Measurements from ENCODE around the gene RTN1. TPM values are rescaled to one million over a fixed set of nuclear protein-coding genes. Genes with fewer than 3 reads are reported as not detected.

The RTN1 gene, protein sequence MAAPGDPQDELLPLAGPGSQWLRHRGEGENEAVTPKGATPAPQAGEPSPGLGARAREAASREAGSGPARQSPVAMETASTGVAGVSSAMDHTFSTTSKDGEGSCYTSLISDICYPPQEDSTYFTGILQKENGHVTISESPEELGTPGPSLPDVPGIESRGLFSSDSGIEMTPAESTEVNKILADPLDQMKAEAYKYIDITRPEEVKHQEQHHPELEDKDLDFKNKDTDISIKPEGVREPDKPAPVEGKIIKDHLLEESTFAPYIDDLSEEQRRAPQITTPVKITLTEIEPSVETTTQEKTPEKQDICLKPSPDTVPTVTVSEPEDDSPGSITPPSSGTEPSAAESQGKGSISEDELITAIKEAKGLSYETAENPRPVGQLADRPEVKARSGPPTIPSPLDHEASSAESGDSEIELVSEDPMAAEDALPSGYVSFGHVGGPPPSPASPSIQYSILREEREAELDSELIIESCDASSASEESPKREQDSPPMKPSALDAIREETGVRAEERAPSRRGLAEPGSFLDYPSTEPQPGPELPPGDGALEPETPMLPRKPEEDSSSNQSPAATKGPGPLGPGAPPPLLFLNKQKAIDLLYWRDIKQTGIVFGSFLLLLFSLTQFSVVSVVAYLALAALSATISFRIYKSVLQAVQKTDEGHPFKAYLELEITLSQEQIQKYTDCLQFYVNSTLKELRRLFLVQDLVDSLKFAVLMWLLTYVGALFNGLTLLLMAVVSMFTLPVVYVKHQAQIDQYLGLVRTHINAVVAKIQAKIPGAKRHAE
- total RNA-seq: 0.41 and 0.79 TPM in 2 replicates

DNA sequence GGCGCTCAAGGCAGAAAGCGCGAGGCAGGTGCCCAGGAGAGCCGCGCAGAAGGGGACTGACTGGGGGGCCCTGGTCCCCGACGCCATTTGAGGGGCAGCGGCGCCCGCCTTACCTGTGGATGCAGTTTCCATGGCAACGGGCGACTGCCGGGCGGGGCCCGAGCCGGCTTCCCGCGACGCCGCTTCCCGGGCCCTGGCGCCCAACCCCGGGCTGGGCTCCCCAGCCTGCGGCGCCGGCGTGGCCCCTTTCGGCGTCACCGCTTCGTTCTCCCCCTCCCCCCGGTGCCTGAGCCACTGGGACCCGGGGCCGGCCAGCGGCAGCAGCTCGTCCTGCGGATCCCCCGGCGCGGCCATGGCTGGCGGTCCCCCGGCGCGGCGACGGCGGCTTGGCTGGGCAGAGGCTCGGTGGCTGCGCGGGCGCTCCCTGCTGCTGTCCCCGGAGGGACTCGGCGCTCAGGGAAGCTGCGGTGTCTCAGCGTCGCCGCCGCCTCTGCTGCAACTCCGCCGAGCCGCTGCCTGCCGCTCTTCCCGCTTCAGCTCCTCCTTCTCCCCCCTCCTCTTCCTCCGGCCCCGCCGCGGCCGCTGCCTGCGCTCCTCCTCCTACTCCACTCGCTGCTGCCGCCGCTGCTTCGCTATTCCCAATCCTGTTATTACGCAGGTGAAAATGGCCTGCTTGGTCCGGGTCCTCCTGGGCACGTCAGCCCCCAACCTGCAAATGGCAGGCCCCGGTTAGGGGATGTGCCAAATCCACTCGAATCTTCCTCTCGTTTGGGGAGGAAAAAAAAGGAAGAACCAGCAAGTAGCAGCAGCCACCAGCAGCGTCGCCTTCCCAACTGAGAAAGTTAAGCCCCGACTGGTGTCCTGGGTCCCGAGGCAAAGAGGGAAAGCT is at the start of gene RTN1:
Gene RTN1, minus strand, starts transcription at position 500 of the 889 bp plus-strand sequence. Its CDS starts 146 bp downstream, at position 354.
- peaks cover 27% of the 10 kb centered on the region for H3K27me3 ChIP-seq (ENCODE audit: control insufficient read depth, insufficient read depth, low read length)
- no peaks in the 10 kb centered on the region for H3K36me3 ChIP-seq (ENCODE audit: control insufficient read depth, insufficient read depth, low read length)
- peak within 1 kb of the TSS; percentile 45 for H3K4me3 ChIP-seq (ENCODE audit: low read depth, low read length)
- no peak for TF ChIP-seq CTCF (IDR thresholded peaks at IDR 0.05; ENCODE audit: insufficient read depth, low read length, poor library complexity, severe bottlenecking)
- no peak for DNase-seq (ENCODE audit: low read depth)

- no peak for DNase-seq (ENCODE audit: low read depth)
- Histone ChIP-seq H3K27me3 (ENCODE audit: control insufficient read depth, insufficient read depth, low read length) (peaks cover 7% of the 10 kb centered on the region), H3K4me3 (ENCODE audit: low read depth, low read length) (no peak overlapping the region), H3K36me3 (ENCODE audit: control insufficient read depth, insufficient read depth, low read length) (no peaks in the 10 kb centered on the region)
- TF ChIP-seq CTCF (IDR thresholded peaks at IDR 0.05; ENCODE audit: insufficient read depth, low read length, poor library complexity, severe bottlenecking): no peak
These were observed 49.8 kb upstream of the RTN1 start for GRCh38 chr14:59920378-59920683.

GRCh38 chr14:59919570-59920377 is 49.2 kb upstream of the RTN1 start, which contains the start of gene LRRC9:
LRRC9 (plus strand) TSS chr14:59920144.
- peak within 1 kb of the TSS; percentile 46 for H3K4me3 ChIP-seq (ENCODE audit: low read depth, low read length)
- peaks cover 7% of the 10 kb centered on the region for H3K27me3 ChIP-seq (ENCODE audit: control insufficient read depth, insufficient read depth, low read length)
- no peak for TF ChIP-seq CTCF (IDR thresholded peaks at IDR 0.05; ENCODE audit: insufficient read depth, low read length, poor library complexity, severe bottlenecking)
- no peaks in the 10 kb centered on the region for H3K36me3 ChIP-seq (ENCODE audit: control insufficient read depth, insufficient read depth, low read length)
- no peak for DNase-seq (ENCODE audit: low read depth)

DNA sequence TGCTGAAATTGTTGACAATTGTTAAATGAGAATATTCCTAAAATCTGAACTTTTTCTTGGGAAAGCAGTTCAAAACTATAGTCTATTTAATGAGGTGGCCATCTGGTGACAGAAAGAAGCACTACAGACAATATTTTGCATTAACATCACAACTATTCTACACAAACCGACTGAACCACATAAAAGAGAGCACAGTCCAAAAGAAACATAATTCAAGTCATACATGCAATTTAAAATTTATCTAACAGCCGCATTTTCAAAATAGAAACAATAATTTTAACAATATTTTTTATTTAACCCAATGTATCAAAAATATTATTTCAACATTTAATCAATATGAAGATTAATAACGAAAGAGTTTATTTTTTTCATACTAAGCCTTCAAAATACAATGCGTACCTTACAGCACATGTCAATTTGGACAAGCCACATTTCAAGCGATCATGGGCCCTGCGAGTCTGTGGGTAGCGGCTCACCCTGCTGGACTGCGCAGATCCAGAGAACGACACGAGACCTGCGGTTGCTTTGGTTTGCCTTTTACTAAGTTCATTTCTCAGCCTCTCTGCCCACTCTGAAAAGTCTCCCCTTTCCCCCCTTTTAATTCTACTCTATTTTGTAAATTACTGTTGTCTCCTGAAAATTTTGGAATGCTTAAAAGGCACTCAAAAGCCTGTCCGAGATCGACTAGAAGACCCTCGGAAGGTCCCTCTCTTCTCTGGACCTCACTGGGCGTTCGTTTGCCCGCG is 48.4 kb upstream of the RTN1 start:
- DNase-seq (ENCODE audit: low read depth): no peak

More for the DNA sequence above, 48.4 kb upstream of the RTN1 start:
- H3K4me3 ChIP-seq (ENCODE audit: low read depth, low read length): peak overlapping the region; percentile 46
- H3K27me3 ChIP-seq (ENCODE audit: control insufficient read depth, insufficient read depth, low read length): peaks cover 7% of the 10 kb centered on the region
- no peaks in the 10 kb centered on the region for H3K36me3 ChIP-seq (ENCODE audit: control insufficient read depth, insufficient read depth, low read length)
- TF ChIP-seq CTCF (IDR thresholded peaks at IDR 0.05; ENCODE audit: insufficient read depth, low read length, poor library complexity, severe bottlenecking): peak; percentile 33

Data from kidney epithelial cell (primary cell).